CD4-positive, alpha-beta T cell treated with Interleukin-1 beta for 1 hour (primary cell): Measurements from ENCODE around the gene RAD51B.

ENCODE experiments used
- DNase-seq, 2 donors: peaks; one replicate each; pipeline ENCODE4 v3.0.0-alpha.2; 2020 to 2022

The RAD51B gene

GRCh38 chr14:68547305-68548193 is 728.0 kb downstream of the RAD51B start:
- no peak for DNase-seq

- no peak for DNase-seq
Measured at GRCh38 chr14:68548194-68549076, 728.9 kb downstream of the RAD51B start.

- DNase-seq, result no peak
Measured at GRCh38 chr14:68550338-68550715, 730.7 kb downstream of the RAD51B start.

DNA sequence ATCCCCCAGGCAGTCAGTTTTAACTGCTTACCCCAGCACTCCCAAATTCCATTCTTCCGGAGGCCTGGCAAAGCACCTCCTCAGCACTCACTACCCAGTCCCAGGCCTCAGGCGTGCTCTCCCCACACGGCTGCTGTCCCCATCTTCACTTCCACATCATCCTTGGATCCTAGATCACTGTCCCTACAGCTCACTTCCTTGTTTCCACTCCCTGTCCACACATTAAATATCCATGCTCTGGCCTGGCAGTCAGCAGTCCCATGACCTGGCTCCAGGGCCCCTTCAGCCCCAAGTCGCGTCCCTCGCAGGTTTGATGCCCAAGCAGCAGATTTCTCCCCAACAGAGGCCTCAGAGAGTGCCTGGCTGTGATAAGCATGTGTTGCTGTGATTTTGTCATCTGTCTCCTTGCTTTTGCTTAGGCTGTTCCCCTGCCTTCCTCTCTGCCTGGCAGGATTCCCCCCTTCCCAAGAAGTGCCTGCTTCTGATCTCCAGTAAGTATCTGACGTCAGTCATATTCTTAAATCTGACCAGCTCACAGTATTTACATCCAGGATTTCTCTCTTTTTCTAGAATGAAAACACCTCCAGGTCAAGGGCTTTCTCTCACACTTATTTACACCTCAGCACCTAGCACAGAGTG is 731.6 kb downstream of the RAD51B start:
- DNase-seq, result no peak

GRCh38 chr14:68552075-68552474 is 732.5 kb downstream of the RAD51B start:
- no peak for DNase-seq

GRCh38 chr14:68552602-68553001 is 733.0 kb downstream of the RAD51B start:
- no peak for DNase-seq

DNA sequence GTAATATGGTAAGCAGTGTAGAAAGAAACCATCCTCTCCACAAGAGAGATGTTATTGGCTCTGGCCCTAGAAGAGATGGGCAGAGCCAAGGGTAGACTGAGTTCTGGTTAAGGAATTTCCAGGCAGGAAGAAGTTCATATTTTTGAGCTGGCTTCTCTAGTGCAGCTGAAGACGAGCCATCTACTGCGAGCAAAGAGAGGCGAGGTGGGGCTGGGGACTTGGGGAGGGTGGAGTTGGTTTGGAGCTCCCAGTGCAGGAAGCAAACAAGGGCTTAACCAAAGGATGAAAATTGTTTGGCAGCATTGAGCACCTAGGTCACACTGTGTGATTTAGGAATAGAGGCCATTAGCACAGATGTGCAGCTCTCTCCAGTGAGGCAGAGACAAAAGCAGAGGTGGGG is 733.7 kb downstream of the RAD51B start:
- DNase-seq, result no peak

DNA sequence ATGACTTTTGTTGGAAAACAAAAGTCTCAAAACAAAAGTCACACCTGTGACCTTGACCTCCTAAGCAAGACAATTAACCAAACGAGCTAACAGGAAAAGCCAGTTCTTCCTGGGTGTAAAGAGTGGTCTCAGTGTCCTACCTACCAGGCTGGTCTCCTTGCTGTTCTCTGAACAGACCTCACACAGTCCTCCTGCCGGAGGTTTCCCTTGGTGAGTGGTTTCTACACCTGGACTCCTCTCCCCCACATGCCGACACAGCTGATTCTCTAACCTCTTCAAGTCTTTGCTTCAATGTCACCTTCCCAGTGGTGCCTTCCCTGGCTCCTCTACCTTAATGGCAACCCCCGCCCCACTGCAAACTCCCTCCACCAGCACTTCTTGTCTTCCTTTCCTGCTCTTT is 734.7 kb downstream of the RAD51B start:
- DNase-seq, result no peak

DNA sequence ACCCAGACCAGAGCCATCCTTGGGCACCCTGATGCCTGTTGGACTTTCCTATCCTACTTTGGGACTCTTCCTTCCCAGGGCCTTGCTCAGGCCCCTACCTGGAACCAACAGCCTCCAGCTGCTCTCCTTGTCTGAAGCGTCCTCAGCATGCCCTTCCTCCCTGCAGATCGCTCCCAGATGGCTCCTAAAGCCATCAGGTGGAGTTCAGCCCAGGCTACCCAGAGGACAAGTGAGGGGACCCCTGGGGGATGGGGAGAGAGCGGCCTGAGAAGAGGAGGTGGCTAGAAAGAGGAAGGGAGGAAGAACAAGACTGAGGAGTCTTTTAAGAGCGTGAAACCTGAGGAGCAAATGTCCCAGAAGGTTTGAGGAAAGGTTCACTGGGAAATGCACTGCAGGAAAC is 736.7 kb downstream of the RAD51B start:
- DNase-seq, result no peak

GRCh38 chr14:68557648-68558047 is 738.1 kb downstream of the RAD51B start:
- DNase-seq, result no peak

GRCh38 chr14:68558096-68558495 is 738.5 kb downstream of the RAD51B start:
- DNase-seq, result no peak

DNA sequence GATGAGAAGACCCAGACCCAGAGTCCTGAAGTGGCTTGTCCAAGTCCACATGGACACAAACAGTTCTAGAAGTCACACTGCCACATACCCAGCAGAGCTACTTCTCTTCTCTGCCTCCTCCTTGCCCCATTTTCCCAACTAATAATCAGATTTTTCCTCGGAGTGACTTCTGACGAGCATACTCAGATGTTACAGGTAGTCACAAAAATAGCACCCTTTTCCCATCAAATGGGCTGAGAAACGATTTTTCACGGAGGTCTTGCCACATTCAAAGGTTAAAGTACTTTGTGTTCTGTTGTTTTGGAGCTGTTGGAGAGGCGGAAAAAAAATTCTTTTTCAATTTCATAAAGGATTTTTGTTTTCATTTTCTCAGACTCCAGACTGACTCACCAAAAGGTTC is 740.4 kb downstream of the RAD51B start:
- no peak for DNase-seq

DNA sequence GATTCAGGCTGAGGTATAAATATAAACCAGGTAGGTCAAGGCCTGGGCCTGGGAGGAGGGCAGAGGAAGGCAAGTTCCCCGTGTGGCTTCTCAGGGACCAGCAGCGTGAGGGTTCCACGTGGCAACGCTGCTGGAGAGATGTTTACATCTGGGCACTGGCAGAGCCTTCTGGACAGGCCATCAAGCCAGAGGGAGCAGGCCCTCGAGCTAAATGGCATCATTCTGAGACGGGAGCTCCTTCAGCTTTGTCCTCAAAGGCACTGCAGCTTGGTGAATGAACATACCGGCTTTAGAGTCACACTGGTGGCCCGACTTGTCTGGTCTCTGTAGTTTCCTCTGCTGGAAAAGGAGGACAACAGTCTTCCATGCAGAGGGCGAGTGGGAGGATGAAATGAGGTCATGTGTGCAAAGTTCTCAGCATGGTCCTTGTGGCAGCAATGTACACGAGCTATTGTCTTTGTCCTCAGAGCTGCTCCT is 742.0 kb downstream of the RAD51B start:
- no peak for DNase-seq

DNA sequence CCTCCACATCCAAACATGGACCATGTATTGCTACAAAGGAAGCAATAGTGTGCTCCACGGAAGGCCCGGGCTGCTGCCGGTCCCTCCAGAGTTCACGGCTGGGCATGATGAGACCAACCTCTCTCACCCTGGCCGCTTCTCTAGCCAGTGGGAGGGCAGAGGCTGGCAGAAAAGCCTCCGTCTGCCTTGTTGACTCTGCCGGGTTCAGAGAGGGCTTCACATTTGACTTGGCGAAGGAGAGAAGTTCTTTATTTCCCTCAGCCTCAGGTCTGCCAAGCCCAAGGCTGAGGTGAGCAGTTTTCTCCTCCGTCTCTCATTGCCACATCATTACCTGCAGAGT is 743.3 kb downstream of the RAD51B start:
- no peak for DNase-seq

DNA sequence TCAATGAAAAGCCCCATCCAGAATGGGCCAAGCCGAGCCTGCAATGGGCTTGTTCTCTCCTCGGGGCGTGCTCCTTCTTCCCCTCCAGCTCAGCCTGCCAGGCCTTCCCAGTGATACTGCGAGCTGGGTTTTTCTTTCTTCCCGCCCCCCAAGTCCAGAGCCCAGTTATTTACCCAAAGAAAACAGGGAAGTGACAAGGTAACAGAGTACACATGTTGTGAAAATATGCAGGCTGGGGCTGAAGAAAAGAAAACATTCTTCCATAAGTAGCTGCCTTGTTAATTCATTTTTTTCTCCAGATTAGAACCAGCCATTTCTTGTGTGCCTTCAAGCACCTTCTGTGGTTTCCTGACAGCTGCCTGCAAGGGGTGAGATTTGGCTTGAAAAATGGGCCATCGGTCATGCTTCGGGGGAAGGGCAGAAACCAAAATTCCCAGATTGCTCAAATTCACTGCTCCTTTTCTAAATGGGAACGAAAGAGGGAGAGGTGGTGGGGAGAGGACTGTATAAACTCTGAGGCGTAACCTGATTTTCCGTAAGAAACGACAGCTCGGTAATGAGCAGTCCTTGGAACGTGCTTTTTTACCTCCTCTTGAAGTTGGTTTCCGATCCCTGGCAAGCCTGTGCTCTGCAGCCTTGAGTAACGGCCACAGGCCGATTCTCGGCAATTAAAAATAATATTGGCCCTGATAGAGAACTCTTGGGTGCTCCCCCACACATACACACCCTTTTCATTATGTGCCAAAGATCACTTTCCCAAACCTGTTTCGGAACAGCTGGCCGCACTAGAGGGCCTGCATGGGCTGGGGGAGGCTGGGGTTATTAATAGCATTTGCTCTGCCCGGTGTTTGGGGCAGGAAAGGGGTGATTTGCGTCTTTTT is 743.9 kb downstream of the RAD51B start:
- no peak for DNase-seq

GRCh38 chr14:68564191-68564825 is 744.7 kb downstream of the RAD51B start:
- DNase-seq, result no peak

DNA sequence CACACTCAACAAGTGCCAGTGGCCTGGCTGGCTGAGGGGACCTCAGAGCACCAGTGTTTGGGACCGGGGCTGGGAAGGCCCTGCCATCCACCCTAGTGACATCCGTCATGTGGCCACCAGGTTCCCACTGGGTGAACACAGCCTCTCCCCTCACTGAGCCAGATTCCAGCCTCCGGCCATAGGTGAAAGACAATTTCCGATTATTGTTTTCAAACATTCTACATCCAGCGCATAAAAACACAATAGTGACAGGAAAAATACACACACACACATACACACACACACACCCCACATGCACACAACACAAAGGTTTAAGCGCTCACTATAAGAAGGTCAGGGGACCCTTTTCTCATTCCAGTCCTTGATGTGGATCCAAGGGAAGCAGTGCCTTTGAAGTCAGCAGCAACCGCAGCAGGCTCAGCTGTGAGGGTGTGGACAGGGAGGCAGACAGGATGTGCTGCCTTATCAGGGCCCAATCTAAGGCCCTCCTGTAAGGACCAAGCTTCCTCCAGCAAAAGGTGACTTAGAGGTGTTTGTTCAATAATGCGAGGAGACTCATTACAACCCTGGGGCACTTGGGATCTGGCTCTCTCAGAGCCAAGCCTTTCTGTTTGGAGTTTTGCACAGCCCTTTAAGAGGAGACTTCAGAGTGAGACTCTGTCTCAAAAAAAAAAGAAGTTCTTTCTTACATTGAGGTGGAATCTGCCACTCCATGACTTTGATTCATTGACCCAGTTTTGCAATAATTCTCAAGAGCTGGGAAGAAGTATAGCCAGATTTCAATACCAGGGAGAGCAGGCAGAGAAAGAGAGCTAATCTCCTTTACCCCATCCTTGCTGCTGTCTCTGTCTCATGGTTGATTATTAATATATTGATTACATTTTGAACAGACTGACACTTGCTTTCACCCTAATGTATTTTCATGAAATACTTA is 745.5 kb downstream of the RAD51B start:
- peak in 1 of 2 donors; percentile 3 for DNase-seq

- no peak for DNase-seq
Measured at GRCh38 chr14:68566075-68566474, 746.5 kb downstream of the RAD51B start.

- no peak for DNase-seq
Measured at GRCh38 chr14:68568907-68569897, 749.6 kb downstream of the RAD51B start.
